Bronchial epithelial cell (primary cell): Measurements from ENCODE around the gene GSTO2. TPM values are rescaled to one million over a fixed set of nuclear protein-coding genes. Genes with fewer than 3 reads are reported as not detected.
A peak's percentile ranks its signal among the peaks of the same experiment; 100 is the strongest.

Source experiments
- DNase-seq: peaks from one replicate; pipeline ENCODE4 v3.0.0-alpha.2; 2010; ENCODE audit warnings: low read depth
- FAIRE-seq: peaks from 2 replicates; lab custom pipeline; 2011; peaks lifted over from hg19 to GRCh38; lab: Jason Lieb, UNC
- H3K27me3 ChIP-seq: 2 replicates; pipeline ENCODE4 v1.5.1; 2011; ENCODE audit warnings: low read length; ENCODE audit not compliant: control insufficient read depth, insufficient read depth
- H3K36me3 ChIP-seq: 2 replicates; pipeline ENCODE4 v1.5.1; 2011; ENCODE audit warnings: low read length; ENCODE audit not compliant: control insufficient read depth, insufficient read depth
- H3K4me3 ChIP-seq: 2 replicates; pipeline ENCODE4 v1.5.1; 2011; ENCODE audit warnings: mild to moderate bottlenecking, low read depth, low read length, control low read depth
- total RNA-seq: library from RNA; depleted of rRNA; stranded (reverse); fragments of >200 nt; gene quantifications from 2 replicates; pipeline ENCODE4 v1.2.1, GENCODE V29; 2014
- TF ChIP-seq, protein P1 (sequence below): IDR thresholded peaks from 2 replicates; pipeline ENCODE4 v1.5.1; 2011; ENCODE audit warnings: mild to moderate bottlenecking, moderate library complexity, low read length, control low read depth, inconsistent platforms; ENCODE audit not compliant: insufficient read depth, severe bottlenecking

Gene GSTO2
- total RNA-seq, 1 donor from 2014 or later: 24.7 TPM

DNA sequence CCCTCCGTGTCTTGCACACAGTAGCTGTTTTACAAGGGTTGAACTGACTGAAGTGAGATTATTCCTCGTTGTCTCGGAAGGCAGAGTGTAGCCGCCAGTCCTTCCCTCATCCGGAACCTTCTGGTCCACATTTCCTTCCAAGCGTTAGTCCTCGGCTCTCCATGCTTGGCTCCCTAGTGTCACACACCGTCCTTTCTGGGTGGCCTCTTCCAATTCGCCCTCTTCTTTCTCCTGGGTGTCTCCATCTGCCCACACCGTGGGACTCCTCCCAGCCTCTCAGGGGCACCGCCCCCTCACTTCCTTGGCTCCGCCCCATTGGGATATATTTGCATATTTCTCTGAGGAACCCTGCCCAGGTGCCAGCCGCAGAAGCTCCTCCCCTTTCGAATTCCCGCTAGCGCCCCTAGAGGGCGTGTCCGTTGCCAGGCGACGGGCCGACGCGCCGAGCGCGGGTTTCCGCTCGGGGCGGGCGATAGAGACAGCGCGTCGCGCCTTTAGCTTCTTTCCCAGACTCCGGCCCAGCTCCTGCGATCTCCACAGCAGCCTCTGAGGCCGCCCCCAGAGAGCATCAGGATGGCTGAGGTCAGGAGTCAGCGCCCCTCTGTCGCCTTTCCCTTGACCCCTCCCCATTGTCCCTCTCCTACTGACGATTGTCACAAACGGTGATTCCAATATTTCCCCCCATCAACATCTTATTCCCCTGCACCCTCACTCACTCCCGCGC, 84.5 kb downstream of the GSTO2 start, which contains the start of gene CFAP58:
CFAP58 (plus strand) TSS at position 509 of the 724 bp plus-strand sequence; CDS start at position 574, 65 bp downstream.
- peak within 1 kb of the TSS; percentile 47 for H3K4me3 ChIP-seq
- no peak for FAIRE-seq

More for the DNA sequence above, 84.5 kb downstream of the GSTO2 start, which contains the start of gene CFAP58:
- Histone ChIP-seq H3K27me3 (no peaks in the 10 kb centered on the region), H3K36me3 (no peaks in the 10 kb centered on the region)
- TF ChIP-seq, protein P1, sequence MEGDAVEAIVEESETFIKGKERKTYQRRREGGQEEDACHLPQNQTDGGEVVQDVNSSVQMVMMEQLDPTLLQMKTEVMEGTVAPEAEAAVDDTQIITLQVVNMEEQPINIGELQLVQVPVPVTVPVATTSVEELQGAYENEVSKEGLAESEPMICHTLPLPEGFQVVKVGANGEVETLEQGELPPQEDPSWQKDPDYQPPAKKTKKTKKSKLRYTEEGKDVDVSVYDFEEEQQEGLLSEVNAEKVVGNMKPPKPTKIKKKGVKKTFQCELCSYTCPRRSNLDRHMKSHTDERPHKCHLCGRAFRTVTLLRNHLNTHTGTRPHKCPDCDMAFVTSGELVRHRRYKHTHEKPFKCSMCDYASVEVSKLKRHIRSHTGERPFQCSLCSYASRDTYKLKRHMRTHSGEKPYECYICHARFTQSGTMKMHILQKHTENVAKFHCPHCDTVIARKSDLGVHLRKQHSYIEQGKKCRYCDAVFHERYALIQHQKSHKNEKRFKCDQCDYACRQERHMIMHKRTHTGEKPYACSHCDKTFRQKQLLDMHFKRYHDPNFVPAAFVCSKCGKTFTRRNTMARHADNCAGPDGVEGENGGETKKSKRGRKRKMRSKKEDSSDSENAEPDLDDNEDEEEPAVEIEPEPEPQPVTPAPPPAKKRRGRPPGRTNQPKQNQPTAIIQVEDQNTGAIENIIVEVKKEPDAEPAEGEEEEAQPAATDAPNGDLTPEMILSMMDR: peak; percentile 80
- peak; percentile 87 for DNase-seq

Other genes starting within 250 kb of the GSTO2 start
- gene COL17A1, start 183.3 kb upstream of the GSTO2 start, total RNA-seq: 594 and 626 TPM in 2 replicates
- 3.2 and 4.1 TPM in 2 replicates for gene SFR1, start 147.0 kb upstream of the GSTO2 start, total RNA-seq
- gene CFAP43, start 36.8 kb upstream of the GSTO2 start, total RNA-seq: 0.26 and 0.38 TPM in 2 replicates
- gene GSTO1, start 14.3 kb upstream of the GSTO2 start, total RNA-seq: 75.8 and 158 TPM in 2 replicates
- 12.9 and 30.7 TPM in 2 replicates for gene ITPRIP, start 69.3 kb downstream of the GSTO2 start, total RNA-seq
- gene CFAP58, start 84.6 kb downstream of the GSTO2 start, total RNA-seq: 0.53 and 1.2 TPM in 2 replicates